ENCODE measurements around the gene EBF3.

EBF3 gene

GRCh38 chr10:129851941-129852640, 112.0 kb downstream of the EBF3 start:
- H3K36me3 Mint-ChIP-seq (ENCODE audit: low read depth), result no peaks in the 10 kb centered on the region
- H3K27ac Mint-ChIP-seq, result no peak overlapping the region
- H3K9me3 Mint-ChIP-seq, result no peaks in the 10 kb centered on the region
- DNase-seq (ENCODE audit: low spot score), result no peak
- no peaks in the 10 kb centered on the region for H3K27me3 Mint-ChIP-seq (ENCODE audit: low read depth)
- H3K4me1 Mint-ChIP-seq (ENCODE audit: low read depth), result no peaks in the 10 kb centered on the region
- H3K4me3 Mint-ChIP-seq, result no peak overlapping the region

- no peak overlapping the region for H3K4me3 Mint-ChIP-seq
- no peak overlapping the region for H3K27ac Mint-ChIP-seq
- no peaks in the 10 kb centered on the region for H3K9me3 Mint-ChIP-seq
- H3K4me1 Mint-ChIP-seq (ENCODE audit: low read depth), result no peaks in the 10 kb centered on the region
- H3K36me3 Mint-ChIP-seq (ENCODE audit: low read depth), result no peaks in the 10 kb centered on the region
- DNase-seq (ENCODE audit: low spot score), result no peak
- H3K27me3 Mint-ChIP-seq (ENCODE audit: low read depth), result no peaks in the 10 kb centered on the region
Observed at GRCh38 chr10:129850790-129851189, 113.3 kb downstream of the EBF3 start.

- Mint-ChIP-seq H3K9me3 (no peaks in the 10 kb centered on the region), H3K27ac (no peak overlapping the region), H3K36me3 (ENCODE audit: low read depth) (no peaks in the 10 kb centered on the region), H3K4me1 (ENCODE audit: low read depth) (no peaks in the 10 kb centered on the region), H3K4me3 (no peak overlapping the region), H3K27me3 (ENCODE audit: low read depth) (no peaks in the 10 kb centered on the region)
- DNase-seq (ENCODE audit: low spot score), result no peak
Observed at GRCh38 chr10:129850316-129850715, 113.8 kb downstream of the EBF3 start.

- Mint-ChIP-seq H3K9me3 (no peaks in the 10 kb centered on the region), H3K36me3 (ENCODE audit: low read depth) (no peaks in the 10 kb centered on the region), H3K27ac (no peak overlapping the region), H3K4me1 (ENCODE audit: low read depth) (no peaks in the 10 kb centered on the region), H3K4me3 (no peak overlapping the region), H3K27me3 (ENCODE audit: low read depth) (no peaks in the 10 kb centered on the region)
- no peak for DNase-seq (ENCODE audit: low spot score)
Observed at GRCh38 chr10:129849853-129850252, 114.2 kb downstream of the EBF3 start.

- H3K4me3 Mint-ChIP-seq, result no peak overlapping the region
- no peak overlapping the region for H3K27ac Mint-ChIP-seq
- H3K36me3 Mint-ChIP-seq (ENCODE audit: low read depth), result no peaks in the 10 kb centered on the region
- H3K4me1 Mint-ChIP-seq (ENCODE audit: low read depth), result no peaks in the 10 kb centered on the region
- no peak for DNase-seq (ENCODE audit: low spot score)
- H3K9me3 Mint-ChIP-seq, result no peaks in the 10 kb centered on the region
- H3K27me3 Mint-ChIP-seq (ENCODE audit: low read depth), result no peaks in the 10 kb centered on the region
Observed at GRCh38 chr10:129849452-129849750, 114.7 kb downstream of the EBF3 start.

GRCh38 chr10:129848696-129849451, 115.2 kb downstream of the EBF3 start:
- Mint-ChIP-seq H3K4me1 (ENCODE audit: low read depth) (no peaks in the 10 kb centered on the region), H3K36me3 (ENCODE audit: low read depth) (no peaks in the 10 kb centered on the region)
- no peak for DNase-seq (ENCODE audit: low spot score)

GRCh38 chr10:129847741-129848483, 116.2 kb downstream of the EBF3 start:
- no peaks in the 10 kb centered on the region for H3K36me3 Mint-ChIP-seq (ENCODE audit: low read depth)
- H3K4me1 Mint-ChIP-seq (ENCODE audit: low read depth), result no peaks in the 10 kb centered on the region
- no peaks in the 10 kb centered on the region for H3K27me3 Mint-ChIP-seq (ENCODE audit: low read depth)
- no peaks in the 10 kb centered on the region for H3K9me3 Mint-ChIP-seq
- DNase-seq (ENCODE audit: low spot score), result no peak
- H3K27ac Mint-ChIP-seq, result no peak overlapping the region
- no peak overlapping the region for H3K4me3 Mint-ChIP-seq

More at GRCh38 chr10:129848696-129849451, 115.2 kb downstream of the EBF3 start:
- H3K9me3 Mint-ChIP-seq, result no peaks in the 10 kb centered on the region
- H3K27ac Mint-ChIP-seq, result no peak overlapping the region
- H3K4me3 Mint-ChIP-seq, result no peak overlapping the region
- H3K27me3 Mint-ChIP-seq (ENCODE audit: low read depth), result no peaks in the 10 kb centered on the region

GRCh38 chr10:129846991-129847391, 117.1 kb downstream of the EBF3 start:
- no peaks in the 10 kb centered on the region for H3K4me1 Mint-ChIP-seq (ENCODE audit: low read depth)
- no peak overlapping the region for H3K4me3 Mint-ChIP-seq
- no peak overlapping the region for H3K27ac Mint-ChIP-seq
- DNase-seq (ENCODE audit: low spot score), result no peak
- H3K9me3 Mint-ChIP-seq, result no peaks in the 10 kb centered on the region
- H3K36me3 Mint-ChIP-seq (ENCODE audit: low read depth), result no peaks in the 10 kb centered on the region
- H3K27me3 Mint-ChIP-seq (ENCODE audit: low read depth), result no peaks in the 10 kb centered on the region

- H3K27ac Mint-ChIP-seq, result no peak overlapping the region
- no peak for DNase-seq (ENCODE audit: low spot score)
- H3K36me3 Mint-ChIP-seq (ENCODE audit: low read depth), result no peaks in the 10 kb centered on the region
- H3K4me3 Mint-ChIP-seq, result no peak overlapping the region
- no peaks in the 10 kb centered on the region for H3K9me3 Mint-ChIP-seq
- H3K27me3 Mint-ChIP-seq (ENCODE audit: low read depth), result no peaks in the 10 kb centered on the region
- no peaks in the 10 kb centered on the region for H3K4me1 Mint-ChIP-seq (ENCODE audit: low read depth)
Observed at GRCh38 chr10:129845111-129845753, 118.8 kb downstream of the EBF3 start.

GRCh38 chr10:129844216-129844766, 119.8 kb downstream of the EBF3 start:
- Mint-ChIP-seq H3K27me3 (ENCODE audit: low read depth) (no peaks in the 10 kb centered on the region), H3K36me3 (ENCODE audit: low read depth) (no peaks in the 10 kb centered on the region)

GRCh38 chr10:129843702-129844101, 120.4 kb downstream of the EBF3 start:
- Mint-ChIP-seq H3K27me3 (ENCODE audit: low read depth) (no peaks in the 10 kb centered on the region), H3K36me3 (ENCODE audit: low read depth) (no peaks in the 10 kb centered on the region), H3K9me3 (no peaks in the 10 kb centered on the region), H3K27ac (no peak overlapping the region), H3K4me3 (no peak overlapping the region), H3K4me1 (ENCODE audit: low read depth) (no peaks in the 10 kb centered on the region)
- no peak for DNase-seq (ENCODE audit: low spot score)

More at GRCh38 chr10:129844216-129844766, 119.8 kb downstream of the EBF3 start:
- Mint-ChIP-seq H3K4me1 (ENCODE audit: low read depth) (no peaks in the 10 kb centered on the region), H3K27ac (no peak overlapping the region), H3K4me3 (no peak overlapping the region), H3K9me3 (no peaks in the 10 kb centered on the region)
- DNase-seq (ENCODE audit: low spot score), result no peak

GRCh38 chr10:129843131-129843541, 120.9 kb downstream of the EBF3 start:
- H3K4me1 Mint-ChIP-seq (ENCODE audit: low read depth), result no peaks in the 10 kb centered on the region
- DNase-seq (ENCODE audit: low spot score), result no peak

GRCh38 chr10:129842031-129842430, 122.0 kb downstream of the EBF3 start:
- Mint-ChIP-seq H3K27ac (no peak overlapping the region), H3K9me3 (no peaks in the 10 kb centered on the region), H3K4me3 (no peak overlapping the region), H3K27me3 (ENCODE audit: low read depth) (no peaks in the 10 kb centered on the region), H3K36me3 (ENCODE audit: low read depth) (no peaks in the 10 kb centered on the region), H3K4me1 (ENCODE audit: low read depth) (no peaks in the 10 kb centered on the region)
- DNase-seq (ENCODE audit: low spot score), result no peak

More at GRCh38 chr10:129843131-129843541, 120.9 kb downstream of the EBF3 start:
- Mint-ChIP-seq H3K4me3 (no peak overlapping the region), H3K9me3 (no peaks in the 10 kb centered on the region), H3K27me3 (ENCODE audit: low read depth) (no peaks in the 10 kb centered on the region), H3K27ac (no peak overlapping the region), H3K36me3 (ENCODE audit: low read depth) (no peaks in the 10 kb centered on the region)

All from T-helper 2 cell treated with Interferon-gamma antibody and Interleukin-4, amounts not matched to agents 5 μg/mL and 100 μg/mL, for 36 hours (primary cell).